ENCODE data around the gene KMT2B.

Gene KMT2B

DNA sequence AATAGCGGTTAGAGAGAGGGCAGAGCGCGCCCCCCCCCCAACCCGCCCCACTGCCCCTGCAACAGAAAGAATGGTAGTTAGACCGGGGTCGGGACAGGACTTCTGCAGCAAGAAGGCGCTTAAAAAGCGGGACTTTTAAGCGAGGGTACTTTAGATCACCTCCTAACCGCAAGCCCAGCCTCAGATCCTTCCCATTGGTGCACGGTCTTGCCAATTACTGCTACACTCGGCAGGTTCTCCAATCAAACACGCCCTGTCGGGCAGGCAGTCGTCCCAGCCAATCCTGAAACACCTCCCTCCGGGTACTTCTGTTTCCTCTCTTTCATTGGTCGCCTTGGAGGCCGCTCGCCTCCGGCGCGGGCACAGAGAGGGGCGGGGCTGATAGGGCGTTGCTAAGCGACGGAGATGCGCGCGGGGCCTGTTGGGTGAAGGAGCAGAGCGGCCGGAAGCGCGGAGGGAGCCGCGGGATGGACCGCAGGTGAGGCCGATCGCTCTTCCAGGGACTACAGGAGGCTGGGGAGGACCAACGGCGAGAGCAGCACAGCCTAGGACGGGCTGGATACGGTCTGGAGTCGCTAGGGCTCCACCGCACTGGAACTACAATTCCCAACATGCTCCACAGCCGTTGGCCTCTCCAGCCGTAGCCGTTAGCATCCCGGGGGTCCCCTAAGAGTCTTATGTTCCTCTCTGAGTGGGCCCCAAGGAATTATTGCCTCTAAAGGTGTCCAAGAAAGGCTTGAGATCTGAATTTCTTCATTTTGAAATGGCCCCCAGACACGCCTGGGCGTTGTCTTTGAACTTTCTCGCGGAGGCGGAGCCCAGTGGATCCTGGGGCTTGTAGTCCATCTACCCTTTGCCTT, 40.2 kb downstream of the KMT2B start, which contains the start of gene PROSER3:
Gene PROSER3 (plus strand): TSS at position 428 of the 860 bp plus-strand sequence. CDS start 40 bp downstream, at position 468.
- DNase-seq (ENCODE audit: low read depth) = peak; percentile 100
- TF ChIP-seq CTCF (IDR thresholded peaks at IDR 0.05; ENCODE audit: low read depth, low read length, missing control alignments) = no peak
- H3K4me3 ChIP-seq (ENCODE audit: low read depth, low read length) = peak within 1 kb of the TSS; percentile 94

GRCh38 chr19:35759697-35760096, 41.9 kb downstream of the KMT2B start:
- no peak overlapping the region for H3K4me3 ChIP-seq (ENCODE audit: low read depth, low read length)
- TF ChIP-seq CTCF (IDR thresholded peaks at IDR 0.05; ENCODE audit: low read depth, low read length, missing control alignments) = no peak
- DNase-seq (ENCODE audit: low read depth) = no peak

GRCh38 chr19:35760711-35761349, 43.0 kb downstream of the KMT2B start:
- TF ChIP-seq CTCF (IDR thresholded peaks at IDR 0.05; ENCODE audit: low read depth, low read length, missing control alignments) = no peak
- no peak for DNase-seq (ENCODE audit: low read depth)

GRCh38 chr19:35764432-35765315, 46.9 kb downstream of the KMT2B start:
- no peak overlapping the region for H3K4me3 ChIP-seq (ENCODE audit: low read depth, low read length)
- no peak for DNase-seq (ENCODE audit: low read depth)
- TF ChIP-seq CTCF (IDR thresholded peaks at IDR 0.05; ENCODE audit: low read depth, low read length, missing control alignments) = no peak

More at GRCh38 chr19:35760711-35761349, 43.0 kb downstream of the KMT2B start:
- H3K4me3 ChIP-seq (ENCODE audit: low read depth, low read length) = no peak overlapping the region

DNA sequence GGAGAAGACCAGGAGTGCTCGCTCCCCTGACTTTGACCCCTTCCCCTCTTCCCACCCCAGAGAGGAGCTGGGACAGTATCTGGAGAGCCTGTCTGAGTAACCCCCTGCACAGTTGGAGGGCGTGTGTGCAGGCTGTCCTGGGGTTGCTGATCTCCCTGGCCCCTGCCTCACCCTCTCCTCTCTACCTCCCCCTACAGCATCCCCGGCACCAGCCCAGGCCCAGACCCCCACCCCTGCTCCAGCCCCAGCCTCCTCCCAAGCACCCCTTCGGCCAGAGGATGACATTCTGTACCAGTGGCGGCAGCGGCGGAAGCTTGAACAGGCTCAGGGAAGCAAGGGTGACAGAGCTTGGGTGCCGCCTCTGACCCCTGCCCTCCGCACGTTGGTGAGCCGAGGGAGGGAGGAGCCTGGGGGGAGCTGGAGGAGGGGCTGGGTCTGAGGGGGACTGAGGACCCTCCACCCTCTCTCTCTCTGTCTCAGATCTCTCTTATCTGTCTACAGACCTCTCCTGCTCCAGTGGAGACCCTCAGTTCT, 48.8 kb downstream of the KMT2B start:
- no peak overlapping the region for H3K4me3 ChIP-seq (ENCODE audit: low read depth, low read length)
- DNase-seq (ENCODE audit: low read depth) = no peak
- no peak for TF ChIP-seq CTCF (IDR thresholded peaks at IDR 0.05; ENCODE audit: low read depth, low read length, missing control alignments)

DNA sequence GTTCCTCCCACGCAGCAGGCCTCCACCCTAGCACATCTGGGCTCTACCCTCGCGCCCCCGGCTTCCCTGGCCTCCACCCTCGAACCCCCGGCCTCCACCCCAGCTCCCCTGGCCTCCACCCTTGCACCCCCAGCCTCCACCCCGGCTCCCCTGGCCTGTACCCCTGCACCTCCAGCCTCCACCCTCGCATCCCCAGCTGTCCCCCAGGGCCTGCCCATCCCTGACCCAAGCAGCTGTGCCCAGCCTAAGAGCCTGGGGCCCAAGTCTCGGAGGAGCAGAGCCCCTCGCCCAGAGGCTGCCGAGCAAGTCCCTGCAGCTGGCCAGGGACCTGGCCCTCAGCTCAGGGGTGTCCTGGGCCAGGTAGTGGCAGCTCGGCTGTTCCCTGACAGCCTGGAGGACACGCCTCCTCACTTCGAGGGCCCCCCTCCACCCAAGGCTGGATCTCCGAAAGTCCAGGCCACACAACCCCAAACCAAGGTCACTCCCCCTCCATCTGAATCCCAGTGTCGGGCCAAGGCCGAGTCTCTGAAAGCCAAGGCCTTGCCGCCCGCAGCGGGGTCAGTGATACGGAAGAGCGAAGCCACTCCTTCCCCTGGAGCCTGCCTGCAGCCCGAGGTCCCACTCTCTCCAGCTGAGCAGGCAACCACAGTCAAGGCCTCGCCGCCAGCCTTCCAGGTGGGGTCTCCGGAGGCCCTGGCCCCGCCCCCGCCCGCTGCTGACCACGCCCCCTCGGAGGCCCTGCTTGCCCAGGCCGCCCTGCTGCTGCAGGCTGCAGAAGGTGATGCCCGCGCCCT, 49.7 kb downstream of the KMT2B start:
- TF ChIP-seq CTCF (IDR thresholded peaks at IDR 0.05; ENCODE audit: low read depth, low read length, missing control alignments) = no peak
- H3K4me3 ChIP-seq (ENCODE audit: low read depth, low read length) = no peak overlapping the region
- no peak for DNase-seq (ENCODE audit: low read depth)
